Epithelial cell of proximal tubule (primary cell): ENCODE data around the gene SYT17. TPM values are rescaled to one million over a fixed set of nuclear protein-coding genes. Genes with fewer than 3 reads are reported as not detected.

Source experiments
- DNase-seq: peaks from one replicate; pipeline ENCODE4 v3.0.0-alpha.2; 2011; ENCODE audit warnings: low read depth
- H3K4me3 ChIP-seq: 2 replicates; pipeline ENCODE4 v1.5.1; 2011; ENCODE audit warnings: low read depth, mild to moderate bottlenecking, low read length
- CTCF ChIP-seq: conservative IDR thresholded peaks from 2 replicates; pipeline ENCODE4 v1.5.1; 2012; ENCODE audit warnings: low read depth, mild to moderate bottlenecking, low read length
- total RNA-seq: library from RNA; depleted of rRNA; stranded (reverse); fragments of >200 nt; gene quantifications from 2 replicates; pipeline ENCODE4 v1.2.3, GENCODE V29; 2015

Gene SYT17
- total RNA-seq, 1 donor from 2014 or later: 1.2 TPM

- H3K4me3 ChIP-seq: no peak overlapping the region
- no peak for TF ChIP-seq CTCF
- no peak for DNase-seq
These were observed 29.4 kb upstream of the SYT17 start for GRCh38 chr16:19138601-19139000.

GRCh38 chr16:19139436-19140091 is 28.5 kb upstream of the SYT17 start:
- TF ChIP-seq CTCF: no peak
- no peak overlapping the region for H3K4me3 ChIP-seq
- no peak for DNase-seq

GRCh38 chr16:19140396-19140795 is 27.6 kb upstream of the SYT17 start:
- no peak for DNase-seq
- TF ChIP-seq CTCF: no peak
- no peak overlapping the region for H3K4me3 ChIP-seq

- H3K4me3 ChIP-seq: no peak overlapping the region
- no peak for DNase-seq
- TF ChIP-seq CTCF: no peak
These were observed 25.0 kb upstream of the SYT17 start for GRCh38 chr16:19142939-19143598.

GRCh38 chr16:19143599-19143956 is 24.5 kb upstream of the SYT17 start:
- no peak for DNase-seq
- no peak overlapping the region for H3K4me3 ChIP-seq
- TF ChIP-seq CTCF: no peak

- DNase-seq: no peak
- TF ChIP-seq CTCF: no peak
These were observed 23.0 kb upstream of the SYT17 start for GRCh38 chr16:19145010-19145409.

GRCh38 chr16:19147126-19147525 is 20.9 kb upstream of the SYT17 start:
- TF ChIP-seq CTCF: no peak
- DNase-seq: no peak
- no peak overlapping the region for H3K4me3 ChIP-seq

More at GRCh38 chr16:19145010-19145409, 23.0 kb upstream of the SYT17 start:
- H3K4me3 ChIP-seq: no peak overlapping the region
